Testis (tissue), 2 donors: ENCODE data around the gene FERMT1.

Experiments
- POLR2A ChIP-seq: fragments of 450-650 bp; IDR thresholded peaks from one replicate; pipeline ENCODE4 v1.6.1; 2017; ENCODE audit warnings: antibody characterized with exemption, mild to moderate bottlenecking, moderate library complexity
- TF ChIP-seq, protein P1 (sequence below), 3 experiments: fragments of 450-650 bp in 2 of 3; fragments of 200-600 bp in 1 of 3; sonication (generic) in 1 of 3; IDR thresholded peaks; one replicate each; pipeline ENCODE4 v1.5.1; 2016 to 2019; ENCODE audit warnings: antibody characterized with exemption in 3 of 3, mild to moderate bottlenecking in 2 of 3, moderate library complexity in 1 of 3

DNA sequence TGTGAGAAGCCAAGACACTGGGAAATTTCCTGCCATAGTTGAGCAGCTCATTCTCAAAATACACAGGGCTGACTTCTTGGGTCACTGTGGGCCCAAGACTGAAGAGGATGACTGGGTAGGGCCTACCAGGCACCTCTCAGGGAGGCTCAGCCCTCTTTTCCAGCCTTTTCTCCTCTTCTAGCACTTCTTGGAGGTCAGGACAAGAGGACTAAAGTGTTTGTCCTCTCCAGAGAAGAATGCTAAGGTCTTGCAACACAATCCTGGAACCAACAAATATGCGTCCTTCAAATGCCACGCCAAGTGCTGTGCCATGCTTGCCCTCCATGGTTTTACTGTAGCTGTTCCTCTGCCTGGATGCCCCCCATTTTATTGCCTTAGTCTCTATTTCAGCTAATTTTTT lies 65.7 kb downstream of the FERMT1 start:
- TF ChIP-seq, protein P1, sequence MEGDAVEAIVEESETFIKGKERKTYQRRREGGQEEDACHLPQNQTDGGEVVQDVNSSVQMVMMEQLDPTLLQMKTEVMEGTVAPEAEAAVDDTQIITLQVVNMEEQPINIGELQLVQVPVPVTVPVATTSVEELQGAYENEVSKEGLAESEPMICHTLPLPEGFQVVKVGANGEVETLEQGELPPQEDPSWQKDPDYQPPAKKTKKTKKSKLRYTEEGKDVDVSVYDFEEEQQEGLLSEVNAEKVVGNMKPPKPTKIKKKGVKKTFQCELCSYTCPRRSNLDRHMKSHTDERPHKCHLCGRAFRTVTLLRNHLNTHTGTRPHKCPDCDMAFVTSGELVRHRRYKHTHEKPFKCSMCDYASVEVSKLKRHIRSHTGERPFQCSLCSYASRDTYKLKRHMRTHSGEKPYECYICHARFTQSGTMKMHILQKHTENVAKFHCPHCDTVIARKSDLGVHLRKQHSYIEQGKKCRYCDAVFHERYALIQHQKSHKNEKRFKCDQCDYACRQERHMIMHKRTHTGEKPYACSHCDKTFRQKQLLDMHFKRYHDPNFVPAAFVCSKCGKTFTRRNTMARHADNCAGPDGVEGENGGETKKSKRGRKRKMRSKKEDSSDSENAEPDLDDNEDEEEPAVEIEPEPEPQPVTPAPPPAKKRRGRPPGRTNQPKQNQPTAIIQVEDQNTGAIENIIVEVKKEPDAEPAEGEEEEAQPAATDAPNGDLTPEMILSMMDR (IDR thresholded peaks at IDR 0.05), result no peak
- no peak for TF ChIP-seq POLR2A
